Retinal pigment epithelial cell (primary cell): ENCODE results near the gene MED15.

Source experiments
- DNase-seq: peaks from one replicate; pipeline ENCODE4 v3.0.0-alpha.2; 2010; ENCODE audit warnings: low read depth
- H3K4me3 ChIP-seq: 2 replicates; pipeline ENCODE4 v1.5.1; 2011; ENCODE audit warnings: mild to moderate bottlenecking, low read length, control low read depth, moderate library complexity
- CTCF ChIP-seq: conservative IDR thresholded peaks from 2 replicates; pipeline ENCODE4 v1.5.1; 2011; ENCODE audit warnings: low read depth, low read length, control low read depth, inconsistent platforms

MED15 gene

GRCh38 chr22:20528405-20528978 is 21.1 kb downstream of the MED15 start:
- DNase-seq: no peak
- H3K4me3 ChIP-seq: no peak overlapping the region
- no peak for TF ChIP-seq CTCF

GRCh38 chr22:20530368-20531153 is 23.2 kb downstream of the MED15 start:
- no peak overlapping the region for H3K4me3 ChIP-seq
- TF ChIP-seq CTCF: no peak
- no peak for DNase-seq

GRCh38 chr22:20531154-20531403 is 23.7 kb downstream of the MED15 start:
- no peak for TF ChIP-seq CTCF
- no peak for DNase-seq
- H3K4me3 ChIP-seq: no peak overlapping the region

GRCh38 chr22:20531404-20532201 is 24.2 kb downstream of the MED15 start:
- no peak for DNase-seq
- TF ChIP-seq CTCF: no peak
- no peak overlapping the region for H3K4me3 ChIP-seq

GRCh38 chr22:20532256-20532993 is 25.0 kb downstream of the MED15 start:
- no peak for DNase-seq
- TF ChIP-seq CTCF: no peak
- H3K4me3 ChIP-seq: no peak overlapping the region

GRCh38 chr22:20533095-20533878 is 25.9 kb downstream of the MED15 start:
- H3K4me3 ChIP-seq: no peak overlapping the region
- no peak for DNase-seq
- no peak for TF ChIP-seq CTCF
